SU-DHL-6 (cell line): ENCODE measurements around the gene WNT1.

Experiments used
- CTCF ChIP-seq: fragments of 200-600 bp; sonication (generic); IDR thresholded peaks from one replicate; pipeline ENCODE4 v1.5.1; 2017; ENCODE audit warnings: antibody characterized with exemption, mild to moderate bottlenecking, low read length, moderate library complexity; ENCODE audit not compliant: insufficient read depth, poor library complexity, severe bottlenecking
- EZH2phosphoT487 ChIP-seq: fragments of 200-600 bp; sonication (generic), shearing (Covaris generic); conservative IDR thresholded peaks from 2 replicates; pipeline ENCODE4 v1.6.1; 2018; ENCODE audit warnings: mild to moderate bottlenecking, antibody characterized with exemption, low read length, moderate library complexity, mixed read lengths

- TF ChIP-seq CTCF, result no peak
- no peak for TF ChIP-seq EZH2phosphoT487
These were observed 24.1 kb upstream of the WNT1 start for GRCh38 chr12:48954061-48954460.
